Right cardiac atrium (tissue), 5 donors: Measurements from ENCODE around the gene BRD4. TPM values are rescaled to one million over a fixed set of nuclear protein-coding genes. Genes with fewer than 3 reads are reported as not detected.
A peak's percentile ranks its signal among the peaks of the same experiment; 100 is the strongest.
"Not testable (repeated sequence)": the region's sequence is repeated elsewhere in the genome, so short reads cannot be mapped to it uniquely, and the experiment has no call there.

Experiments used
- ATAC-seq, 2 donors: fragments of 200-7000 bp; cut with Tn5 transposase; one replicate each; pipeline versions ENCODE4 v1.8.0 to v1.9.1; 2020; ENCODE audit warnings: moderate library complexity in 2 of 2, mild to moderate bottlenecking in 1 of 2
- DNase-seq, 3 donors: peaks; one replicate each; pipeline ENCODE4 v3.0.0-alpha.2; 2020
- H3K27ac ChIP-seq: one replicate; pipeline ENCODE4 v1.5.1; 2013; ENCODE audit warnings: mild to moderate bottlenecking, low read length, control low read depth, moderate library complexity
- H3K27me3 ChIP-seq: one replicate; pipeline ENCODE4 v1.6.1; 2013; ENCODE audit not compliant: control insufficient read depth, insufficient read depth
- H3K4me1 ChIP-seq: one replicate; pipeline ENCODE4 v1.6.1; 2013; ENCODE audit warnings: low read length; ENCODE audit not compliant: control insufficient read depth, insufficient read depth
- H3K4me3 ChIP-seq: one replicate; pipeline ENCODE4 v1.5.1; 2013; ENCODE audit warnings: low read length, control low read depth
- H3K9me3 ChIP-seq: one replicate; pipeline ENCODE4 v1.6.1; 2013; ENCODE audit warnings: low read length; ENCODE audit not compliant: control insufficient read depth
- WGBS: extraction: QIAGEN DNeasy Blood & Tissue Kit; methylation state at CpG from one replicate; pipeline ENCODE4 v1.1.7; 2013; 5-methylcytosine and 5-hydroxymethylcytosine counted together
- intact Hi-C, 4 donors: fragments of 100-400 bp; cut with DNase I; formaldehyde crosslinking; loops; one replicate each; pipeline versions ENCODE4 v1.11.0 to v1.14.0; 2022 to 2023
- polyA plus RNA-seq: library from polyadenylated mRNA; stranded (reverse); fragments of 200-250 nt; gene quantifications from one replicate; pipeline ENCODE4 v1.2.3, GENCODE V29; 2013
- total RNA-seq, 4 donors: library from RNA; stranded (reverse); fragmentation: NEBNext Ultra II Directional; extraction: Animal tissue kit (Norgen Biotek cat#: 25700); gene quantifications; one replicate each; pipeline ENCODE4 v1.2.1, GENCODE V29; 2021
- donor health status: healthy with polysubstance abuse.
- donor health status: DM: no; HTN: yes; CAD: no.
- donor health status: DM: no; HTN: no; CAD: no.
- donor health status: DM: no; HTN: yes; CAD: no; lungs with severe emphysema.
- donor health status: DM: yes; HTN: yes; CAD: no.

The BRD4 gene
- total and polyA plus RNA-seq, 5 donors: 29.6 to 62.8 (median 56.6) TPM

- intact Hi-C loops: not testable (repeated sequence)
- WGBS: 75% methylated on average over 4 of the region's 4 CpGs
These were observed 27.7 kb upstream of the BRD4 start for GRCh38 chr19:15360015-15360414.

GRCh38 chr19:15358918-15359317, 26.6 kb upstream of the BRD4 start:
- 88% methylated on average over 3 of the region's 3 CpGs for WGBS
- no peaks in the 10 kb centered on the region for H3K9me3 ChIP-seq

More at GRCh38 chr19:15360015-15360414, 27.7 kb upstream of the BRD4 start:
- not testable (repeated sequence) for H3K4me3 ChIP-seq, H3K27ac ChIP-seq, DNase-seq, H3K4me1 ChIP-seq, H3K27me3 ChIP-seq, H3K9me3 ChIP-seq, ATAC-seq

GRCh38 chr19:15357906-15358305, 25.6 kb upstream of the BRD4 start:
- Histone ChIP-seq H3K27me3 (no peaks in the 10 kb centered on the region), H3K9me3 (no peaks in the 10 kb centered on the region), H3K4me1 (no peaks in the 10 kb centered on the region), H3K27ac (no peak overlapping the region), H3K4me3 (no peak overlapping the region)
- ATAC-seq: no peak
- intact Hi-C loops: no loop called here
- no peak for DNase-seq
- 97% methylated on average over 4 of the region's 4 CpGs for WGBS

More at GRCh38 chr19:15358918-15359317, 26.6 kb upstream of the BRD4 start:
- intact Hi-C loops: no loop called here
- Histone ChIP-seq H3K4me1 (no peaks in the 10 kb centered on the region), H3K27me3 (no peaks in the 10 kb centered on the region), H3K4me3 (no peak overlapping the region), H3K27ac (no peak overlapping the region)
- ATAC-seq (no peak), DNase-seq (no peak)

DNA sequence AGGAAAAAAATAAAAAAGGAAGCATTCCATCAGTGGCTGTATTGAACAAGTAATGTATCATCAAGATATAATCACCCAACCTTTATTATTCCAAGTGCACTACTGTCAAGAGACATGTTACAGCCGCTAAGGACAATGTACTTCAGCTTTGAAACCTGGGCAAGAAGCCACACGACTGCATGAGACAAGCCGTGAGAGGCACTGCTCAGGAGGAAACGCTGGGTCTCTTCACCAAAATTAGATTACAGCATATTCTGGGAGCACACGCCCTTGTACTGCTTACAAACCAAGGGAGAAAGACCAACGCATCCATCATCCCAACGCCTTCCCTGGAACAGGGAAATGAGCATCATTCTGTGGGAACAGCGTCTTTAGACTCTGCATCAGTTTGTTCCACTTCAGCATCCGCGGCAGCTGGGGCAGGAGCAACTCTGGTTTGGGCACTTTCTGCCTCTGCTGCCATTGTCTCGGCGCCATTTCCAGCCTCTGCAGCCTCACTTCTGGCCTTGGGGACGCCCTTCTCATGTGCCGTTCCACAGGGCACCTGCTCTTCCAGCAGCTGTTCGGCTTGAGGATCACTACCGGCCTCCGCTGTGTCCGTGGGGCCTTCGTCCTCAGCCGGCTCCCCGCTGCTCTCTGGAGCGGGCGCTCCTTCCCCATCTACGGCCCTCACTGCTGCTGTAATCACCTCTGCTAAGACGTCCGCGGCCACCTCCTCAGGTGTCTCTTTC, 22.4 kb upstream of the BRD4 start:
- Histone ChIP-seq H3K27ac (no peak overlapping the region), H3K9me3 (no peaks in the 10 kb centered on the region), H3K4me1 (no peaks in the 10 kb centered on the region), H3K27me3 (no peaks in the 10 kb centered on the region), H3K4me3 (no peak overlapping the region)
- intact Hi-C loops: no loop called here
- 78% methylated on average over 27 of the region's 27 CpGs for WGBS
- DNase-seq (peak in 1 of 3 donors; percentile 34), ATAC-seq (peak in 1 of 2 donors; percentile 22)

- DNase-seq (no peak), ATAC-seq (no peak)
- 48% methylated on average over 4 of the region's 4 CpGs for WGBS
- Histone ChIP-seq H3K27ac (no peak overlapping the region), H3K4me3 (no peak overlapping the region), H3K4me1 (no peaks in the 10 kb centered on the region), H3K27me3 (no peaks in the 10 kb centered on the region), H3K9me3 (no peaks in the 10 kb centered on the region)
- intact Hi-C loops: no loop called here
These were observed 21.6 kb upstream of the BRD4 start for GRCh38 chr19:15353908-15354307.

DNA sequence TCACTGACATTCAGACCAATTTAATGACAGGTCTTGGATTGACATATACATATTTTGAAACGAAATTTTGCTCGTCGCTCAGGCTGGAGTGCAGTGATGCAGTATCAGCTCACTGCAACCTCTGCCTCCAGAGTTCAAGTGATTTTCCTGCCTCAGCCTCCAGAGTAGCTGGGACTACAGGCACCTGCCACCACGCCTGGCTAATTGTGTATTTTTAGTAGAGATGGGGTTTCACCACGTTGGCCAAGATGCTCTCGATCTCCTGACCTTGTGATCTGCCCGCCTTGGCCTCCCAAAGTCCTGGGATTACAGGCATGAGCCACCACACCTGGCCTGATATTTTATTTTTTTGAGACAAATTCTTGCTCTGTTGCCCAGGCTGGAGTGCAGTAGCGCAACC, 20.2 kb upstream of the BRD4 start:
- WGBS: 92% methylated on average over 8 of the region's 8 CpGs
- intact Hi-C loops, H3K9me3 ChIP-seq, H3K4me1 ChIP-seq, H3K27ac ChIP-seq, H3K4me3 ChIP-seq, H3K27me3 ChIP-seq, ATAC-seq: not testable (repeated sequence)
- DNase-seq: peak in 1 of 3 donors; percentile 2

DNA sequence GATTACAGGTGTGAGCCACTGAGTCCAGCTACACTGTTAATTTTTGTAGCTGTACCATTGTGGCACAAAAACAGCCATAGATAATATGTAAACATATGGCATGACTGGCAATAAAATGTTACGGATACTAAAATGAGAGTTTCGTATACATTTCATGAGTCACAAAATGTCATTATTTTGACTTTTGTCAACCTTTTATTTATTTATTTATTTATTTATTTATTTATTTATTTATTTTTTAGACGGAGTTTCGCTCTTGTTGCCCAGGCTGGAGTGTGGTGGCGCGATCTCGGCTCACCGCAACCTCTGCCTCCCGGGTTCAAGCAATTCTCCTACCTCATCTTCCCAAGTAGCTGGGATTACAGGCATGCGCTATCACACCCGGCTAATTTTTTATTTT, 9.0 kb upstream of the BRD4 start:
- H3K4me3 ChIP-seq, H3K9me3 ChIP-seq, H3K4me1 ChIP-seq, H3K27me3 ChIP-seq, ATAC-seq, H3K27ac ChIP-seq, intact Hi-C loops: not testable (repeated sequence)
- WGBS: 96% methylated on average over 11 of the region's 11 CpGs
- DNase-seq: peak in 1 of 3 donors; percentile 22

- DNase-seq (no peak), ATAC-seq (no peak)
- Histone ChIP-seq H3K4me3 (no peak overlapping the region), H3K27me3 (no peaks in the 10 kb centered on the region), H3K4me1 (peaks cover 1% of the 10 kb centered on the region), H3K9me3 (no peaks in the 10 kb centered on the region), H3K27ac (no peak overlapping the region)
- WGBS: 96% methylated on average over 4 of the region's 4 CpGs
- intact Hi-C loops: no loop called here
These were observed 7.7 kb upstream of the BRD4 start for GRCh38 chr19:15340086-15340485.

GRCh38 chr19:15337202-15337601, 4.9 kb upstream of the BRD4 start:
- Histone ChIP-seq H3K27me3 (no peaks in the 10 kb centered on the region), H3K27ac (no peak overlapping the region), H3K9me3 (no peaks in the 10 kb centered on the region), H3K4me3 (no peak overlapping the region), H3K4me1 (peaks cover 1% of the 10 kb centered on the region)
- intact Hi-C loops: loop anchor here in 2 of 4 donors (10.0 kb wide), 1 partner anchor 72 kb away; no protein-coding TSS in a partner anchor
- DNase-seq: no peak
- 39% methylated on average over 8 of the region's 8 CpGs for WGBS
- peak in 1 of 2 donors; percentile 27 for ATAC-seq

- H3K4me1 ChIP-seq, H3K27ac ChIP-seq, H3K4me3 ChIP-seq, H3K27me3 ChIP-seq, H3K9me3 ChIP-seq: not testable (repeated sequence)
- 56% methylated on average over 7 of the region's 7 CpGs for WGBS
- ATAC-seq (peak in 1 of 2 donors; percentile 28), DNase-seq (peak in 1 of 3 donors; percentile 50)
- intact Hi-C loops: loop anchor here in 2 of 4 donors (10.0 kb wide), 1 partner anchor 71 kb away; no protein-coding TSS in a partner anchor
These were observed 3.7 kb upstream of the BRD4 start for GRCh38 chr19:15335992-15336391.

DNA sequence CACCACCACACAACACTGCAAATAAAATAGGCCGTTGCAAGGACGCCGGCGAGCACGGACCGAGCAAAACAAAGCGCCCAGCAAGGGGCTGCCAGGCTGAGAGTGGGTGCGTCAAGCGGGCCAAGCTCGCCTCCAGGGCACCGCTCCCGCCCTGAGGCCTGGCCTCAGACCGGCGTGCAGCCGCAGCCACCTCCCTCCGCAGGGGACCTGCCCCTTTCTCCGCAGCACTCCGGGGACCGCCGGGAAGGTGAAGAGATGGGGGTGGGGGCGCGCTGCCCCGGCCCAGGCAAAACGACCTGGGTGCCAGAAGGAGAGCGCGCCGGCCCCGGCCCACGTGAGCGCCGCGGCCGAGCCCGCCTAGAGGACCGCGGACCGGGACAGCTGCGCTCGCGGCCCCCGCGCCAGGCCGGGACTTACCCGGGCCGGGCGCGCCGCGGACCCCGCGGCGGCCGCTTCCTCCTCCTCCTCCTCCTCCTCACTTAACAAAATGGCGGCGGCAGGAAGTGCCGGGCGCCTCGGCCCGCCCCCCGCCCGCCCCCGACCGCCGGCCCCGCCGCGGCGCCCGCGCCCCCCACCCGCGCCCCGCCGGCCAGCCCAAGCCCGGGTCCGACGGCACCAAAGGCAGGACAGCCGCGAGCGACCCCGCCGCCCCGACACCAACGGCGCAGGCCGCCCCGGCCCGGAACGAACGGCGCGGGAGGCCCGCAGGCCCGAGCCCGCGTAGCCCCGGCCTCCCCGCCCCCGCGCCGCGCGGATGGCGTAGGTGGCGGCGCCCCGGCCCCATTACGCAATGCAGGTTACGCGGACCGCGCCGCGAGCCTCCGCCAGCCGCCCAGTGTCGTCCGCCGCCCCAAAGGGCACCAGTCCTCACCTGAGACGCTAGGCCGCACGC, 674 bp downstream of the BRD4 start:
- ATAC-seq: peak; percentile 44 to 55
- WGBS: under 1% methylated on average over 118 of the region's 122 CpGs

More for the DNA sequence above, 674 bp downstream of the BRD4 start:
- DNase-seq: peak; percentile 59 to 84 (median 80)
- peak overlapping the region; percentile 94 for H3K4me3 ChIP-seq
- intact Hi-C loops: loop anchor here in 2 of 4 donors (10.0 kb wide), 1 partner anchor 67 kb away; no protein-coding TSS in a partner anchor
- H3K27ac ChIP-seq: peak overlapping the region; percentile 92
- no peaks in the 10 kb centered on the region for H3K27me3 ChIP-seq
- peaks cover 8% of the 10 kb centered on the region for H3K4me1 ChIP-seq
- H3K9me3 ChIP-seq: no peaks in the 10 kb centered on the region
